ENCODE measurements around the gene SOX15.

Gene SOX15

GRCh38 chr17:7615265-7615747 lies 25.4 kb upstream of the SOX15 start:
- TF ChIP-seq FOXP2 (optimal IDR thresholded peaks at IDR 0.05; ENCODE audit: borderline replicate concordance, extremely low read depth, extremely low read length, insufficient read depth) = peak; percentile 21
- TF ChIP-seq, protein P1, sequence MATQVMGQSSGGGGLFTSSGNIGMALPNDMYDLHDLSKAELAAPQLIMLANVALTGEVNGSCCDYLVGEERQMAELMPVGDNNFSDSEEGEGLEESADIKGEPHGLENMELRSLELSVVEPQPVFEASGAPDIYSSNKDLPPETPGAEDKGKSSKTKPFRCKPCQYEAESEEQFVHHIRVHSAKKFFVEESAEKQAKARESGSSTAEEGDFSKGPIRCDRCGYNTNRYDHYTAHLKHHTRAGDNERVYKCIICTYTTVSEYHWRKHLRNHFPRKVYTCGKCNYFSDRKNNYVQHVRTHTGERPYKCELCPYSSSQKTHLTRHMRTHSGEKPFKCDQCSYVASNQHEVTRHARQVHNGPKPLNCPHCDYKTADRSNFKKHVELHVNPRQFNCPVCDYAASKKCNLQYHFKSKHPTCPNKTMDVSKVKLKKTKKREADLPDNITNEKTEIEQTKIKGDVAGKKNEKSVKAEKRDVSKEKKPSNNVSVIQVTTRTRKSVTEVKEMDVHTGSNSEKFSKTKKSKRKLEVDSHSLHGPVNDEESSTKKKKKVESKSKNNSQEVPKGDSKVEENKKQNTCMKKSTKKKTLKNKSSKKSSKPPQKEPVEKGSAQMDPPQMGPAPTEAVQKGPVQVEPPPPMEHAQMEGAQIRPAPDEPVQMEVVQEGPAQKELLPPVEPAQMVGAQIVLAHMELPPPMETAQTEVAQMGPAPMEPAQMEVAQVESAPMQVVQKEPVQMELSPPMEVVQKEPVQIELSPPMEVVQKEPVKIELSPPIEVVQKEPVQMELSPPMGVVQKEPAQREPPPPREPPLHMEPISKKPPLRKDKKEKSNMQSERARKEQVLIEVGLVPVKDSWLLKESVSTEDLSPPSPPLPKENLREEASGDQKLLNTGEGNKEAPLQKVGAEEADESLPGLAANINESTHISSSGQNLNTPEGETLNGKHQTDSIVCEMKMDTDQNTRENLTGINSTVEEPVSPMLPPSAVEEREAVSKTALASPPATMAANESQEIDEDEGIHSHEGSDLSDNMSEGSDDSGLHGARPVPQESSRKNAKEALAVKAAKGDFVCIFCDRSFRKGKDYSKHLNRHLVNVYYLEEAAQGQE (IDR thresholded peaks at IDR 0.05; ENCODE audit: insufficient read depth in 1 of 2, low read depth in 2 of 2, low read length in 2 of 2) = no peak

DNA sequence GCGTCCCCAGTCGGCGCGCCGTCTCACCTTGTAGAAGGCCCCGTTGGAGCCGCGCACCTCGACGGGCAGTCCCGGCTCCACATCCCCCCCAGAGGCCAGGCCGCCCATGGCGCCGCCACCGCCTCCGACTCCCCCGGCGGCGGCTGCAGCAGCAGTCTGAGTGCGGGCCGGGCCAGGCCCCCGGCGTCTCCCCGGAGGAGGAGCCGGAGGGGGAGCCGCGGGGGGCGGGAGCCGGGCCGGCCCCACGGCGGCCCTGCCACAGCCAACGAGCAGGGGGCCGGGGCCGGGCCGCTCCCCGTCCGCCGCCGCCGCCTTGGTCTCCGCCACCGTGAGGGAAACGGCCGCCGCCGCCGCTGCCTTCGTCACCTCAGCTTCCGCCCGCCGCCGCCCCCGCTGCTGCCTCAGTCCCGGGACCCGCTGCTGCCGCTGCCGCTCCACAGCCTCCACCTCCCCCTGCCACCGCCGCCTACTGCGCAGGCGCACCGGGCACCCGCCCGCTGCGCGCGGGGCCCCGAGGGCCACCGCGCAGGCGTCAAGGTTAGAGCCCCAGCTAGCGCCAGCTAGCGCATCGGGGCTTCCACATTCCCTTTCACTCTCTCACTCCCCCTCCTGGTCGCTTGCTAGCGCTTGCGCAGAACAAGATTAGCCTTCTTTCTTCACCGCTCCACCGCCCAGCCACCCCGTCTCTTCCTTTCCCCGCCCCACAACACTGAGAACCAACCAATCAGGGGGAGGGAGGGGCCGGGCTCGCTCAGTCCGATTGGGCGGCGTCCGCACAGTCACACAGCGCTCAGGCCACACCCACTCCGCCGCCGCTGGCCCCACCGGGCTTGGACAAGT lies 24.8 kb upstream of the SOX15 start, which contains the start of gene FXR2:
Gene FXR2, minus strand, starts transcription at position 473 of the 840 bp plus-strand sequence. Its CDS starts 365 bp downstream, at position 108.
- TF ChIP-seq POLR2AphosphoS5 (IDR thresholded peaks at IDR 0.05; ENCODE audit: low read depth, low read length) (peak; percentile 77), SIN3A (IDR thresholded peaks at IDR 0.05; ENCODE audit: borderline replicate concordance, insufficient read depth, low read length) (0 out of 2 replicates have a peak, but pooled peaks have one; percentile 72), TAF1 (IDR thresholded peaks at IDR 0.05; ENCODE audit: borderline replicate concordance, insufficient read depth, low read length) (peak; percentile 83), FOXP2 (optimal IDR thresholded peaks at IDR 0.05; ENCODE audit: borderline replicate concordance, extremely low read depth, extremely low read length, insufficient read depth) (peak; percentile 54)
- TF ChIP-seq, protein P1 (IDR thresholded peaks at IDR 0.05; ENCODE audit: insufficient read depth in 1 of 2, low read depth in 2 of 2, low read length in 2 of 2) = no peak

GRCh38 chr17:7613769-7614424 lies 24.0 kb upstream of the SOX15 start:
- TF ChIP-seq TAF1 (IDR thresholded peaks at IDR 0.05; ENCODE audit: borderline replicate concordance, insufficient read depth, low read length) = no peak
- TF ChIP-seq, protein P1 (IDR thresholded peaks at IDR 0.05; ENCODE audit: insufficient read depth in 1 of 2, low read depth in 2 of 2, low read length in 2 of 2) = no peak
- no peak for TF ChIP-seq POLR2AphosphoS5 (IDR thresholded peaks at IDR 0.05; ENCODE audit: low read depth, low read length)
- TF ChIP-seq SIN3A (IDR thresholded peaks at IDR 0.05; ENCODE audit: borderline replicate concordance, insufficient read depth, low read length) = no peak; the same call in 1 of the 2 replicates
- TF ChIP-seq FOXP2 (optimal IDR thresholded peaks at IDR 0.05; ENCODE audit: borderline replicate concordance, extremely low read depth, extremely low read length, insufficient read depth) = no peak

DNA sequence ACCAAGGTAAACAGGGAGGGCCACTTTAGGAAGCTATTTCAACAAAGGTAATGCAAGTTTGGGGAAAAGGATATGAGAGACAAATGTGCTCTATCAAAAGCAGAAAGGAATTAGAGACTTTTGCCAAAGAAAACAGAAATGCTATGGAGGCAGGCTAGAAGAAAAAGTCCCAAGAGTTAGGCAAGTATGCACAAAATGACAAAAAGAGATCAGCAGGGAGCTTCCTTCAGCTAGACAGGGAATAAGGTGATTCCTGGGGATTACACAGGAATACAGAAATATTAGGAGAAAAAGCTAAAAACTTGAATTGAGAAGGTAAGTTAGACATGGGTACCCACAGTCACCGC lies 22.4 kb upstream of the SOX15 start:
- TF ChIP-seq POLR2AphosphoS5 (IDR thresholded peaks at IDR 0.05; ENCODE audit: low read depth, low read length) (no peak), SIN3A (IDR thresholded peaks at IDR 0.05; ENCODE audit: borderline replicate concordance, insufficient read depth, low read length) (no peak), FOXP2 (optimal IDR thresholded peaks at IDR 0.05; ENCODE audit: borderline replicate concordance, extremely low read depth, extremely low read length, insufficient read depth) (no peak), TAF1 (IDR thresholded peaks at IDR 0.05; ENCODE audit: borderline replicate concordance, insufficient read depth, low read length) (no peak)
- TF ChIP-seq, protein P1 (IDR thresholded peaks at IDR 0.05; ENCODE audit: insufficient read depth in 1 of 2, low read depth in 2 of 2, low read length in 2 of 2) = no peak

Data from PFSK-1 (cell line).